A204.1 (cell line): ENCODE results near the gene COX4I2.
"Not testable (repeated sequence)": the region's sequence is repeated elsewhere in the genome, so short reads cannot be mapped to it uniquely, and the experiment has no call there.

Experiments
- FAIRE-seq: peaks from 2 replicates; lab custom pipeline; 2012; peaks lifted over from hg19 to GRCh38; lab: Jason Lieb, UNC

Gene COX4I2

DNA sequence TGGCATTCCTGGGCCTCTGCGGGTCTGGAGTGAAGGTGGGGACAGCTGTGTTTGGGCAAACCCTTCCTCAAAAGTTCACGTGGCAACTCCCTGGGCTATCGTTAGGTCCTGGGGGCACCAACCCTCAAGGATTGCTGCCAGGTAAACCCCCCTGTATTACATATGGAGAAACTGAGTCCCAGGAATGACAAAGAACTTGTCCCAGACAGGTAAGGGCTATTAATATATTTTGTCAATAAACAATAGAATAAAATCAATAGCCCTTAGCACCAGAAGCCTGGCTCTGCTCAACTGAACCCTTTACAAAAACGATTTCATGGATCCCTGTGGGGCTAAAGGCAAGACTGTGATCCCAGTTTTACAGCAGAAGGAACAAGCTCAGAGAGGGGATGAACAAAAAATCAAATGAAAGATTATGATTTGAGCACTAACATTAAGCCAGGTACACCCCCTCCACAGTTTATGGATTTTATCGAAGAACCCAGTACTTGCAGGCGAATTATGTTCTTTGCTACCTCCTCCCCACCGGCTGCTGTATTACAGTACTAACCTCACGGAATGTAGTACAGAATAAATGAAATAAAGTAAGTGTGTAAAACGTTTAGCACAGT lies 30.0 kb upstream of the COX4I2 start:
- FAIRE-seq: no peak

DNA sequence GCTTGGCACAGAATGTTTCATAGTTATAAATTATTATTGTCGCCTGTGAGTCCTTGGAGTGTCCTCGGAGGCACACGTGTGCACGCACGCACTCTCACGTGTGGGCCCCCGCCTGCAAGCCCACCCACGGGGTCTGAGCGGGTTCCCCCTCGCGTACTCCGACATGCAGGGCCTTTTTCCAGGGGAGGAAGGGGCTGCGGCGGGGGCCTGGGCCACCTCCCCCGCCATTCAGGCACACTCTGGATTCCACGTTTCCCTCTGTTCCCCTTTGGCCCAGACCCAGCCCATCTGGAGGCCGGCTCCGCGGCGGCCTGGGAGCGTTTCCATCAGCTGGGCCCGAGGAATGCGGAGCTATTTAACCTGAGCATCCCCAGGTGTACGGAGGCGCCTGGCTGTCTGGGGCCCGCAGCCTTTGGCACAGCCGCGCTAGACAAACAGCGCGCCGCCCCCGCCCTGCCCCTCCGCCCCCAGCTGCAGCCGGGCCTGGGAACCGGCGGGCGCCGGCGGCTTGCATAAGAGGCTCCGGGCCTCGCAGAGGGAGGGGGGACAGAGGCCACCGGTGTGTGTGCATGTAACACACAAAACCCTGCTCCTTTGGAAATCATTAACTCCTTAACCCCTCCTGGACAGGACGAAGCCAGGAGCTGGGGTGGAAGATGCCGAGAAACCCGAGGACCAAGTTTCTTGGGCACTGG lies 29.3 kb upstream of the COX4I2 start:
- FAIRE-seq: no peak

DNA sequence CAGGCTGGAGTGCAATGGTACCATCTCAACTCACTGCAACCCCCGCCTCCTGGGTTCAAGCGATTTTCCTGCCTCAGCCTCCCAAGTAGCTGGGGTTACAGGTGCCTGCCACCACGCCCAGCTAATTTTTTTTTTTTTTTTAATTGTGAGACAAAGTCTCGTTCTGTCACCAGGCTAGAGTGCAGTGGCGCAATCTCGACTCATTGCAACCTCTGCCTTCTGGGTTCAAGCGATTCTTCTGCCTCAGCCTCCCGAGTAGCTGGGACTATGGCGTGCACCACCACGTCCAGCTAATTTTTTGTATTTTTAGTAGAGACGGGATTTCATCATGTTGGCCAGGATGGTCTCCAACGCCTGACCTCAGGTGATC lies 25.5 kb upstream of the COX4I2 start:
- FAIRE-seq: not testable (repeated sequence)

DNA sequence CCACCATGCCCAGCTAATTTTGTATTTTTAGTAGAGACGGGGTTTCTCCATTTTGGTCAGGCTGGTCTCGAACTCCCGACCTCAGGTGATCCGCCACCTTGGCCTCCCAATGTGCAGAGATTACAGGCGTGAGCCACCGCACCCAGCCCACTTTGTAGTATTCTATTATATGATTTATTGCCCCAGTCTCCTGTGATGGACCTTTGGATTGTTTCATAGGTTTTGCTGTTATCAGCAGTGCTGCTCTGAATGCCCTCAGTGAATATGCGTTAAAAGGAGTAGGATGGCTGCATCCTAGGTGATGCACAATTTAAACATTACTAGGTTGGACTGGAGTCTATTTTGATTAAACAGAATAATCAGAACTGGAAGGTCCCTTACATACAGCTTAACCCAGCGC lies 22.3 kb upstream of the COX4I2 start:
- no peak for FAIRE-seq

DNA sequence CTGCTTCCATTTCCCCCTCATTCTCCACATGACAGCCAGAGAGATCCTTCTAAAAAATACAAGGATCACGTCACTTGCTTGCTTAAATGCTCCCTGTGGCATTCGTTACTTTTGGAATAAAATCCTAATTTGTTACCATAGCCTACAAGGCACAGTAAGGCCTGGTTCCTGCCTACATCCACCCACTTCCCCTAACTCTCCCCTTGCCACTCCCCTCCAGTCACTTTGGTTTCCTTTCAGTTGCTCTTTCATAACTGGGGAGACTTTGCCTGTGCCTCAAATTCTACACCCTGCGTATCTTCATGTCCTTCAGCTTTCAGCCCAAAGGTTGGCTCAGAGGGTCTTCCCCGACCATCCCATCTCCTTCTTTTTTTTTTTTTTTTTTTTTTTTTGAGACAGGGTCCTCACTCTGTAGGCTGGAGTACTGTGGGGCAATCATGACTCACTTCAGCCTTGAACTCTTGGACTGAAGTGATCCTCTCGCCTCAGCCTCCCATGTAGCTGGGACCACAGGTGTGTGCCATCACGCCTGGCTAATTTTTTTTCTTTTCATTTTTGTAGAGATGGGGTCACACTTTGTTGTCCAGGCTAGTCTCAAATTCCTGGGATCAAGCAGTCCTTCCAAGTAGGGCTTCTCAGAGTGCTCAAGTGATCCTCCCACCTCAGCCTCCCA lies 20.1 kb upstream of the COX4I2 start:
- no peak for FAIRE-seq

DNA sequence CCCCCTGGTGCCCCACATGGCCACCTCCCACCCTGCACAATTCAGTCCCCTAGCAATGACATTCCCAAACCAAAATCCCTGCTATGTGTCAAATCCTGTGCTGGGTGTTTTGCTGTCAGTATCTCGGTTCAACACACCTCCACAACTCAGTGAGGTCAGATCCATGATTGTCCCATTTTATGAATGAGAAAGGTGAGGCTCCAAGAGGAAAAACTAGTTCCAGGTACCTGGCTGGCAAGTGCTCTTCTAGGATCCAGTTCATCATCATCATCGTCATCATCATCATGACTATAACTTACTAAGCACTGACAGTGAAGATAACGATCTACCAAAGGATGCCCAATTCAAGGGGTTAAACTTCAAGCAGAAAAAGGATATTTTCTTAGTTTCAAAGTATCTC lies 17.5 kb upstream of the COX4I2 start:
- FAIRE-seq: no peak

DNA sequence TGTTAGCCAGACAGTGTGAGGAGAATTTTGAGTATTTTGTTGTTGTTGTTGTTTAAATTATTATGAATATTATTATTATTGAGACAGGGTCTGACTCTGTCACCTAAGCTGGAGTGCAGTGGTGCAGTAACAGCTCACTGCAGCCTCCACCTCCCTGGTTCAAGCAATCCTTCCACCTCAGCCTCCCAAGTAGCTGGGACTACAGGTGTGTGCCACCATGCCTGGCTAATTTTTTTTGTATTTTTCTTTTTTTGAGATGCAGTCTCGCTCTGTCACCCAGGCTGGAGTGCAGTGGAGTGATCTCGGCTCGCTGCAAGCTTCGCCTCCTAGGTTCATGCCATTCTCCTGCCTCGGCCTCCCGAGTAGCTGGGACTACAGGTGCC lies 14.6 kb upstream of the COX4I2 start:
- FAIRE-seq: not testable (repeated sequence)

DNA sequence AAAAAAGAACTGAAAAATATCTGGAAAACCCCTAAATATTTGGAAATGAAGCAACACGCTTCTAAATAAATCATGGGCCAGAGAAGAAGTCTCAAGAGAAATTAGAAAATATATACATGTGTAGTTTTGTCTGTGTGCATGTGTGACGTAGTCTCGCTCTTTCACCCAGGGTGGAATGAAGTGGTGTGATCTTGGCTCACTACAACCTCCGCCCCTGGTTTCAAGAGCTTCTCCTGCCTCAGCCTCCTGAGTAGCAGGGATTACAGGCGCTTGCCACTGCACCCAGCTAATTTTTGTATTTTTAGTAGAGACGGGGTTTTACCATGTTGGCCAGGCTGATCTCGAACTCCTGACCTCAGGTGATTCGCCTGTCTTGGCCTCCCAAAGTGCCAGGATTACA lies 11.2 kb upstream of the COX4I2 start:
- FAIRE-seq: not testable (repeated sequence)

DNA sequence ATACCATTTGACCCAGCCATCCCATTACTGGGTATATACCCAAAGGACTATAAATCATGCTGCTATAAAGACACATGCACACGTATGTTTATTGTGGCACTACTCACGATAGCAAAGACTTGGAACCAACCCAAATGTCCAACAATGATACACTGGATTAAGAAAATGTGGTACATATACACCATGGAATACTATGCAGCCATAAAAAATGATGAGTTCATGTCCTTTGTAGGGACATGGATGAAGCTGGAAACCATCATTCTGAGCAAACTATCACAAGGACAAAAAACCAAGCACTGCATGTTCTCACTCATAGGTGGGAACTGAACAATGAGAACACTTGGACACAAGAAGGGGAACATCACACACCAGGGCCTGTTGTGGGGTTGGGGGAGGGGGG lies 9.7 kb upstream of the COX4I2 start:
- not testable (repeated sequence) for FAIRE-seq

DNA sequence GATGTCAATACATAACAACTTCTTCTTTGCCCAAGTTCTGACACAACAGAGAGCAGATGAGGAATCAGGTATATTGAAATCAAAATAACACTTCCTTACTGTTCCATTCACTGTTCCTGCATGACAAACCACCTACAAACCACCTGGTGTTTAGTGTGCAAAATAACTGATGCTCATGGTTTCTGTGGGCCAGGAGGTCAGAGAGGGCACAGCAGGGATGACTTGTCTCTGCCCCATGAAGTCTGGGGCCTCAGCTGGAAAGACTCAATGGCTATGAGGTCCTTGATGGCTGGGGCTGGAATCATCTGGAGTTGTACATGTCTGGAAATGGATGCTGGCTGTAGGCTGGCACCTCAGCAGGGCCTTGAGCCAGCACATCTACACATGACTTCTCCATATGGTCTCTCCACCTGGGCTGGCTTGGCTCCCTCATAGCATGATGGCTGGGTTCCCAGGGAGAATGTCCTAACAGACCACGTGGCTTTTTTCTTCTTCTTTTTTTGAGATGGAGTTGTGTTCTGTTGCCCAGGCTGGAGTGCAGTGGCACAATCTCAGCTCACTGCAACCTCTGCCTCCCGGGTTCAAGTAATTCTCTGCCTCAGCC lies 7.4 kb upstream of the COX4I2 start:
- FAIRE-seq: no peak

DNA sequence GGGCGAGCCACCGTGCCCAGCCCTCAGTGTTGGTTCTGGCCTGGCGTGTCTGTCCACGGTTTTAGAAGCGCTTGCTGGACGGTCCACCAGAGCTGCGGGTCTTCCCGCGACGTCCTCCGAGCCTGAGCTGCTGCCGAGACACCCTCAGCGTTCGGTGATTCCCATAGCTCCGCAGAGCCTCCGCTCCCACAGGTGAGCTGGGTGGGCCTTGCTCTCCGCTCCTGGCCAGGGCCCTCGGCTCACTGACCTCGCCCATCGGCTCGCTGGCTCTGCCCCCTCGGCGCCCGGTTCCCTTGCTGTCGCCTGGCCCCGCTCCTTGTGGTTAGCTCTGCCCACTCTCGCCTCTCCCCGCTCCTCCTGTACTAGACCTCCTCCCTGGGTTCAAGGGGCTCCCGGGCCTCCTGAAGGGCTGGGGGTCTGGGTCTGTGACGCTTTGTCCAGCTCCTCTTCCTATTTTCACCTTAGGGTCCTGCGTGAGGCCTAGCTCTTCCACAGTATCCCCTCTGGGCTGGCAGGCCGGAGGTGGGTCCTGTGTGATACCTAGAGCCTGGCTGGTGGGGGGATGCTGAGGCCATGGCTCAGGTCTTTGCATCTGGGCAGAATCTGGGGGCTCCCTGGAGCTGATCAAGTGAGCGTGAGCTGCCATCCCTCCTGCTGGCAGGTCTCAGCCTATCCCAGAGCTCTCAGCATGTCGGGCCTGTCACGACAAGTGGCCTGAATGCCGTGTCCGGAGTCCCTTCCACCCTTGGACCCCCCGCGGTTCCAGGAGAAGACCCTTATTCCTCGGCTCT lies 5.0 kb upstream of the COX4I2 start:
- FAIRE-seq: no peak

DNA sequence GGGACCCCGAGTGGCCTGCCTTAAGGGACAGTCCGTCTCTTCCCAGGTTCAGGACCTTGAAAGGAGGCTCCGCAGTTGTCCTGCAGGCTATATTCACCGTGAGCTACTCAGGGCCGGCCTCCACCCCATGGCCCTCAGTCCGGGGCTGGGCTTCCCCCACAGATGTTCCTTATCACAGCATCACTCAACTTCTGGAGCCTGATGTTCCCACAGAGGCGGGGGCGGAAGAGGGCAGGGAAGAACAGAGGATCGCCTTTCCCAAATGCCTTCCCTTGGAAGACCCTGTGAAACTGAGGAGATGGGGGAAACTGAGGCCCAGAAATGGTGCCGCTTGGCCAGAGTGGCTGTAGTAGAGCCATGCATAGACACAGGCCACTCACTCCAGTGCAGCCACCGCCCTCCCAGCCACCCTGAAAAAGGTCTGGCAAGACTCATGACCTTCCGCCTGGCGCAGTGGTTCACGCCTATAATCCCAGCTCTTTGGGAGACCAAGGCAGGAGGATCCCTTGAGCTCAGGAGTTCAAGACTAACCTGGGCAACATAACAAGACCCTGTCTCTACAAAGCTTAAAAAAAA lies 4.3 kb upstream of the COX4I2 start:
- FAIRE-seq: no peak

DNA sequence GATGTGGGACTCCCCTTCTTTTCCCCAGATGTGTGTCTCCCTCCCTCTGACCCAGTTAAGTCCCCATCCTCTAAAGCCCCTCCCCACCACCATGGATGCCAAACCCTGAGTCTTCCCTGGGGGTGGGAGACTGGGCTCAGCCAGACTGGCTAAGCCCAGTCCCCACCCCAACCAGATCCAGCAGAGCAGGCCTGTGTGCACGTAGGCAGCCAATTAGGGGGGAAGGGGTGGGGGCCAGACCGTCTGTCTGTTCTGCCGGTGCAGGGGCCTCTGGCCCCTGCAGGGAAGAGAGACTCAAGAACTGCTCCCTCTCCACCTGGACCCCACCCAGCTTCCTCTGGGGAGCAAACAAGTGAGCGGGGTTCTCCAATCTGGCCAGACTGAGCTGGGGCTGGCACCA lies 605 bp downstream of the COX4I2 start:
- FAIRE-seq: no peak

DNA sequence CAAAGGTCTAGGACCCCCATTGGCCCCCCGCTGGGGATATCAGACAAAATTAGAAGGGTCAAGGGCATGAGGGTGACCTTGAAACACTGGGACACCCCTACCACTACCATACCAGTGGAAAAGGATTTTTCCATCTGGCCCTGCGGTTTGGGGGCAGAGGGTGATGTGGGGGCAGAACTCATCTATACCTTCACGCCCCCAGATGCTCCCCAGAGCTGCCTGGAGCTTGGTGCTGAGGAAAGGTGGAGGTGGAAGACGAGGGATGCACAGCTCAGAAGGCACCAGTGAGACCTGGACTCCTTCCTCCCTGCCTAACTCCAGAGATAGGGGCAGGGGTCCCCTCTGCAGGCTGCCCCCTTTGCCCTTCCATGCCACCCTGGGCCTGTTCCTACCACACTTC lies 1.1 kb downstream of the COX4I2 start:
- no peak for FAIRE-seq

DNA sequence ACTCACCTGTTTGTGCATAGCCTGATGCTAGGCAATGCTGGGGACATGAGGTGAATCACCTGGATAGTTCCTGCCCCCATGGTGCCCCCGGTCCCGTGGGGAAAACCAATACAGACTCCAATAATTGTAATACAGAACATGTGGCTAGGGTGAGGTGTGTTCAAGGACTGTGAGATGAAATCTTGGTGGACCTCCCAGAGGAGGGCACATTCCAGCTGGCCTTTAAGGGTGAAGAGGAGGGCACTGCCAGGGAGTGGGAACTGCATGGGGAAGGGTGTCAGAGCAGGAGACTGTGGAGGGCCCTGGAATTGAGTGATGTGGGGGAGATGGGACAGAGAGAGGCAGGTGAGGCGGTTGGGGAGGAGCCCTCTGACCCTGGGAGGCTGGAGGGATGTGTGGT lies 2.5 kb downstream of the COX4I2 start:
- no peak for FAIRE-seq

DNA sequence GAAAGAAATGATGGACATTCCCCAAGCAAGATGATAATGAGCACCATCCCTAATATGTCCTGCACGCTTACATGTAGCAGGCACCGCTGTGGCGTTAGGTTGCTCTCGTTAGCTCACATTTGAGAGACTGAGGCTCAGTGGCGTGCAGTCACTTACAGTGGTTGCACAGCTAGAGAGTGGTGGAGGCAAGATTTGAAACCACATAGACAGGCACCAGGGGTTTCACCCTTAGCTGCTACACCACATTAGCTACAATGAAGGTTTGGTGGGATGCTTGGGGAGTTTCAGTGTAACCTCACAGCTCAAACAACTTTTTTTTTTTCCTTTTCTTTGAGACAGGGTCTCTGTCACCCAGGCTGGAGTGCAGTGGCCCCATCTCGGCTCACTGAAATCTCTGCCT lies 3.7 kb downstream of the COX4I2 start:
- FAIRE-seq: no peak

DNA sequence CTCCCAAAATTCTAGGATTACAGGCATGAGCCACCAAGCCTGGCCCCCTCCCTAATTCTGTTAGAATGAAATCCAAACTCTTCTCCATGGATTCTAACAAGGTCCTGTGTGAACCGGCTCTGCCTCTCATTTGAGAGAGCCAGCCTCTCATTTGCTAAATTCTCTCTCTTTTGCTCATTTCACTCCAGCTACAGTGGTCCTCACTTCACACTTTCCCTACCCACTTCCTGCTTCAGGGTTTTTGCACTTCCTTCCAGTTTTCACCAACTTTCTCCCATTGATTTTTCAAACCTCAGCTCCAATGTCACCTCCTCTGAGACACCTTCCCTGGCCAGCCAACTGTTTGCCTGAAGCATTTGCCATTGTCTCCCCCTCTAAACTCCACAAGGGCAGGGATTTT lies 5.1 kb downstream of the COX4I2 start:
- FAIRE-seq: no peak

DNA sequence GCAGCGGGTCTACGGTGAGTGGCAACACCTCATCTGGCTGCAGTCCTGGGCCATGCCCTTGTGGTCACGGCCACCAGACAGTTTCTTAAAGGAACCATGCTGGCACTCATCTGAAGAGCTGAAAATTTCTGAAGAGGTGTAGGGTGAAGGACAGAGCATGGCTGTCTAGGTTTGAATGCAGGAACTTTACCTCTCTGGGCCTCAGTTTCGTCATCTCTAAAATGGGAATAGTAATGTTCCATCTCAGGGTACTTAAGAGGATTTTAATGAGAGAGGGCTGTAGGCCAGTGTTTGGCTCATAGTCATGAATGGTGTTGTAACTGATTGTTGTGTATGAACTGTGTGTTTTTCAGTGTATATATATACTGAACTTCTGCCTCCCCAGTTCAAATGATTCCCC lies 5.8 kb downstream of the COX4I2 start:
- no peak for FAIRE-seq

DNA sequence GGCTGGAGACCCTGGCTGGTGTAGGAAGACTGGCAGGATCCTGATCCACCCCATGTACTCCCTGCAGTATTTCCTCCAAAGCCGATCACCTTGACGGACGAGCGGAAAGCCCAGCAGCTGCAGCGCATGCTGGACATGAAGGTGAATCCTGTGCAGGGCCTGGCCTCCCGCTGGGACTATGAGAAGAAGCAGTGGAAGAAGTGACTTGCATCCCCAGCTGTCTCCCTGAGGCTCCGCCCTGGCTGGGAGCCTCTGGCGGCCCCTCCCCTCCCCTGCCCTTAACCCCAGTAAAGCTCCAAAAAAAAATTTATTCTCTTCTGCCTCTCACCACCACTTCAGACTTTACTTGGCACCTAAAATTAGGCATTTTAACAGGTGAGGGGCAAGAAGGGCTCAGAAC lies 7.0 kb downstream of the COX4I2 start:
- no peak for FAIRE-seq

DNA sequence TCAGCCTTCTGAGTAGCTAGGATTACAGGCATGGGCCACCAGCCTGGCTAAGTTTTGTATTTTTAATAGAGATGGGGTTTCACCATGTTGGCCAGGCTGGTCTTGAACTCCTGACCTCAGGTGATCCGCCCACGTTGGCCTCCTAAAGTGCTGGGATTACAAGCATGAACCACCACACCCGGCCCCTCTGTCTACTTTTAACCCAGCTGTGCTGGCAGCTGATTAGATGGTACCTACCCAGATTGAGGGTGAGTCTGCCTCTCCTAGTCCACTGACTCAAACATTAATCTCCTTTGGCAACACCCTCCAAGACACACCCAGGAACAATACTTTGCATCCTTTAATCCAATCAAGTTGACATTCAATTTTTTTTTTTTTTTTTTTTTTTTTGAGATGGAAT lies 10.4 kb downstream of the COX4I2 start:
- not testable (repeated sequence) for FAIRE-seq

DNA sequence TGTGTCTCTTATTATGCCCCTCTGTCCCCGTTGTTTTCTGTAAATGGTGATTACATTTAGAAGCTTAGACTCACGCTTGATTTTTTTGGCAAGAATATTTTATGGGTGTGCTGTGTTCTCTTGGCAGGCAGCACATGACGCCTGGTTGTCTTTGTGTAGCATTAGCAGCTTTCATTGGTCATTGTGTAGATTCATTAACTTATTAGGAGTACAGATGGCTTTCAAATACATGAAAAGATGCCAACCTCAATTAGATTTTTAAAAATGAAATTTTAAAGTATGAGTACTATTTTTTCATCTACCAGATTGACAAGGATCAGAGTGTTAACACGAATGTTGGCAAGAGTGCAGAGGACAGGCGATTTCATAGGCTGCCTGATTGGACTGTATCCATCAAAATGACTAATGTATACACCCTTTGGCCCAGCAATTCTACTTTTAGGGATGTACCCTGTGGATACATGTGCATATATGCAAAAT lies 15.2 kb downstream of the COX4I2 start:
- no peak for FAIRE-seq

DNA sequence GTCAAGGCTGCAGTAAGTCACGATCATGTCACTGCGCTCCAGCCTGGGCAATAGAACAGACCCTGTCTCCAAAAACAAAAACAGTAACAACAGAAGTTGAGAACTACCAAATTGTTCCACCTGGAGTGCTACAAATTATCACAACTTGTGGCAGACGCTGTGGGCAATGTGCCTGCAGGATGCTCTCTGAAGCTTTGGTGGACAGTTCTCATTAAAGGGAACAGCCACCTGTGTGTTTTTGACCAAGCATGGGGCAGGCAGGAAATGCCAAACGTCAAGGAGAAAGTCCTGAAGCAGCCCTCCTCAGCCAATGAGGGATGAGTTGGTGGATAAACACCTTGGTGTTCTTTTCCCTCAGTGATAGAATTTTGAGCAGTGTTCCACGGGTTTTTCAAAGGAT lies 15.8 kb downstream of the COX4I2 start:
- no peak for FAIRE-seq
